Measurements from ENCODE around the gene UGCG.

GRCh38 chr9:111872886-111873285, 23.7 kb upstream of the UGCG start:
- TF ChIP-seq RFX5 (IDR thresholded peaks at IDR 0.05) (no peak), MAX (IDR thresholded peaks at IDR 0.05) (no peak), EP300 (IDR thresholded peaks at IDR 0.05) (no peak), REST (IDR thresholded peaks at IDR 0.05) (no peak)
- TF ChIP-seq, protein P1, sequence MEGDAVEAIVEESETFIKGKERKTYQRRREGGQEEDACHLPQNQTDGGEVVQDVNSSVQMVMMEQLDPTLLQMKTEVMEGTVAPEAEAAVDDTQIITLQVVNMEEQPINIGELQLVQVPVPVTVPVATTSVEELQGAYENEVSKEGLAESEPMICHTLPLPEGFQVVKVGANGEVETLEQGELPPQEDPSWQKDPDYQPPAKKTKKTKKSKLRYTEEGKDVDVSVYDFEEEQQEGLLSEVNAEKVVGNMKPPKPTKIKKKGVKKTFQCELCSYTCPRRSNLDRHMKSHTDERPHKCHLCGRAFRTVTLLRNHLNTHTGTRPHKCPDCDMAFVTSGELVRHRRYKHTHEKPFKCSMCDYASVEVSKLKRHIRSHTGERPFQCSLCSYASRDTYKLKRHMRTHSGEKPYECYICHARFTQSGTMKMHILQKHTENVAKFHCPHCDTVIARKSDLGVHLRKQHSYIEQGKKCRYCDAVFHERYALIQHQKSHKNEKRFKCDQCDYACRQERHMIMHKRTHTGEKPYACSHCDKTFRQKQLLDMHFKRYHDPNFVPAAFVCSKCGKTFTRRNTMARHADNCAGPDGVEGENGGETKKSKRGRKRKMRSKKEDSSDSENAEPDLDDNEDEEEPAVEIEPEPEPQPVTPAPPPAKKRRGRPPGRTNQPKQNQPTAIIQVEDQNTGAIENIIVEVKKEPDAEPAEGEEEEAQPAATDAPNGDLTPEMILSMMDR (IDR thresholded peaks at IDR 0.05), result no peak
